Prostate gland (tissue), 2 donors: ENCODE measurements around the gene CCDC172. TPM values are rescaled to one million over a fixed set of nuclear protein-coding genes. Genes with fewer than 3 reads are reported as not detected.
A peak's percentile ranks its signal among the peaks of the same experiment; 100 is the strongest.

ENCODE experiments used
- DNase-seq: peaks from one replicate; pipeline ENCODE4 v3.0.0-alpha.2; 2019; ENCODE audit warnings: low spot score
- H3K27ac ChIP-seq, 2 donors: fragments of 200-600 bp; sonication (generic); 2 replicates each; pipeline ENCODE4 v1.5.1; 2017 to 2019
- H3K27me3 ChIP-seq: fragments of 200-600 bp; sonication (generic); replicated peaks from 2 replicates; pipeline ENCODE4 v1.5.1; 2019; ENCODE audit not compliant: insufficient read depth
- H3K36me3 ChIP-seq, 2 donors: fragments of 200-600 bp; sonication (generic); 1 replicate in 1 of 2; 2 replicates in 1 of 2; pipeline versions ENCODE4 v1.5.1 to v1.8.1; 2017 to 2019
- H3K4me1 ChIP-seq: fragments of 200-600 bp; sonication (generic); replicated peaks from 2 replicates; pipeline ENCODE4 v1.5.1; 2019
- H3K4me3 ChIP-seq, 2 donors: fragments of 200-600 bp; sonication (generic); 2 replicates each; pipeline ENCODE4 v1.5.1; 2017 to 2019
- H3K9me3 ChIP-seq: fragments of 200-600 bp; sonication (generic); 2 replicates; pipeline ENCODE4 v1.5.1; 2017
- CTCF ChIP-seq, 4 experiments: fragments of 200-600 bp in 2 of 4; fragments of 450-650 bp in 2 of 4; sonication (generic) in 2 of 4; IDR thresholded peaks; 1 replicate in 3 of 4; 2 replicates in 1 of 4; pipeline ENCODE4 v1.5.1; 2016 to 2019; ENCODE audit warnings: antibody characterized with exemption in 4 of 4, mild to moderate bottlenecking in 2 of 4, moderate library complexity in 2 of 4
- POLR2A ChIP-seq: fragments of 450-650 bp; IDR thresholded peaks from one replicate; pipeline ENCODE4 v1.6.1; 2016; ENCODE audit warnings: antibody characterized with exemption, mild to moderate bottlenecking
- POLR2AphosphoS5 ChIP-seq: sonication (generic); formaldehyde crosslinking; IDR thresholded peaks from one replicate; pipeline ENCODE4 v1.6.1; 2017; ENCODE audit warnings: antibody characterized with exemption
- WGBS: methylation state at CpG from one replicate; pipeline ENCODE4 v1.1.5; 2018; 5-methylcytosine and 5-hydroxymethylcytosine counted together
- intact Hi-C: fragments of 100-400 bp; cut with DNase I; formaldehyde crosslinking; loops from one replicate; pipeline ENCODE4 v1.14.2; 2022
- total RNA-seq, 2 donors: library from RNA; depleted of rRNA; stranded (reverse); fragments of >200 nt; gene quantifications; one replicate each; pipeline ENCODE4 v1.1.0, GENCODE V29; 2016

CCDC172 gene
- total RNA-seq, 2 donors from 2014 or later = 47.1 TPM; not detected in 1

DNA sequence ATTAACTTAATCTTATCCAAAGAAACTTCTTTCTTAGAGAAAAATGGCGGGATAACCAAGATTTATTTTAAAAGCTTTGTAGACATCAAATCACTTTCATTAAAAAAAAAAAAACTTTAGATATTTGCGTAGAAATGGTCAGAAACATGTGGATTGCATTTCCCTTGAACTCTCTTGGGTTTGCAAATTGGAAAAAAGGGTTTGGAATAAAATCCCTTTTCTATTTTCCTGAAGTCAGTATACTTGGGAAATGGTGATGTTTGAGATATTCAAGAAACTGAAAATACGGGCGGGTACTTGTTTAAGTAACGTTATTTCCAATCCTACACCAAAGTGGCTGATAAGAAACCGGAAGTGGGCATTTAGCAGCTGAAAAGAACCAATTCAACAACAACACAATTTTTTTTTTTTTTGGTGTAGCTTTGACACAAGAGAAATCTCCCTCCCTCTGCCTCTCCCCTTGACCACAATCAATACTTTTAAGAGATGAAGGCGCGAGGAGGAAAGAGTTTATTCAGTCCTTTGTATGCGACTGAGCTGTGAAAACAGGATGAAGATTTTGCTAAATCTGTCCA lies 37.5 kb upstream of the CCDC172 start:
- H3K9me3 ChIP-seq = no peaks in the 10 kb centered on the region
- TF ChIP-seq CTCF (IDR thresholded peaks at IDR 0.05) = no peak
- no peak for TF ChIP-seq POLR2A
- TF ChIP-seq POLR2AphosphoS5 = no peak
- no peaks in the 10 kb centered on the region for H3K4me1 ChIP-seq
- no peaks in the 10 kb centered on the region for H3K36me3 ChIP-seq
- 89% methylated on average over 9 of the region's 9 CpGs for WGBS
- H3K27ac ChIP-seq = no peak overlapping the region
- intact Hi-C loops = loop anchor here (10.0 kb wide), 1 partner anchor 492 kb away; no protein-coding TSS in a partner anchor
- H3K4me3 ChIP-seq = no peak overlapping the region
- no peak for DNase-seq
- no peaks in the 10 kb centered on the region for H3K27me3 ChIP-seq

DNA sequence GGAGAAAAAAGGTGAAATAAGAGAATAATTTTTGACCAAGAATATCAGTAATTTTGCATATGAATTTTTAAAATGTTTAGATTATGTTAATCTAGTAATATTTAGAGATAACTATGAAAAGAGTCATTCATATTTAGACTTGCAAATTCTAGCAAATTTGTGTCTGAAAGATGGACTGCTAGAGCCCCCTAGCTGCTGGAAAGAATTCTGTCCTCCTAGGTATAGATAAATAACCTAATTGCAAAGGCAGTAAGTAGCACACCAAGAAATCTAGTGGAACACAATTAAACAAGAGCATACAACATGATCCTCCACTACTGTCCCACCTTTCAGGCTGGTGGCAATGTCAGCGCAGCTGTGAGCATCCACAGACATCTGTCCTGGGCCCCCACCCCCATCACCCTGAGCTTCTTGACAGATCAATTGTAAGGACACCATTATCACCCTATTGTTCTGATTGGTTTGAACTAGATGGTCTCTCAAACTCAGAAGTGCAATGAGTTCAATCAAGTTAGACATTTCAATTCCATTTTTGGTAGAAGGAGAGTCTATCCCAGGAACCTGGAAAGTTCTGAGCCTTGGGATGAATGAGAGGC lies 36.2 kb upstream of the CCDC172 start:
- intact Hi-C loops = loop anchor here (10.0 kb wide), 1 partner anchor 493 kb away; no protein-coding TSS in a partner anchor
- no peak overlapping the region for H3K4me3 ChIP-seq
- H3K27me3 ChIP-seq = no peaks in the 10 kb centered on the region
- no peak for DNase-seq
- no peaks in the 10 kb centered on the region for H3K36me3 ChIP-seq
- no peaks in the 10 kb centered on the region for H3K9me3 ChIP-seq
- 37% methylated on average over 1 of the region's 1 CpG for WGBS
- H3K4me1 ChIP-seq = no peaks in the 10 kb centered on the region
- H3K27ac ChIP-seq = no peak overlapping the region
- no peak for TF ChIP-seq POLR2AphosphoS5
- TF ChIP-seq POLR2A = no peak
- peak; percentile 40 to 82 (median 73) for TF ChIP-seq CTCF (IDR thresholded peaks at IDR 0.05)

DNA sequence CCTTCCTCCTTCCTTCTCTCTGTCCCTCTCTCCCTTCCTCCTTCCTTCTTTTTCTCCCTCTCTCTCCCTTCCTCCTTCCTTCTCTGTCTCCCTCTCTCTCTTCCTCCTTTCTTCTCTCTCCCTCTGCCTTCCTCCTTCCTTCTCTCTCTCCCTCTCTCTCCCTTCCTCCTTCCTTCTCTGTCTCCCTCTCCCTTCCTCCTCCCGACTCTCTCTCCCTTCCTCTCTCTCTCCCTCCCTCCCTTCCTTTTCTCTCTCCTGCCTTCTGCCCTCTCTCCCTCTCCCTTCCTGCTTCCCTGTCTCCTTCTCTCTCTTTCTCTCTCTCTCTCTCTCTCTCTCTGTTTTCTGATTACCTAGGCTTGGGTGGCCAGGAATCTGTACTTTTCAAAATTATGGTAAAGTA lies 34.6 kb upstream of the CCDC172 start:
- no peak for TF ChIP-seq POLR2AphosphoS5
- no peak for TF ChIP-seq POLR2A
- TF ChIP-seq CTCF (IDR thresholded peaks at IDR 0.05) = no peak
- no peaks in the 10 kb centered on the region for H3K4me1 ChIP-seq
- 41% methylated on average over 1 of the region's 1 CpG for WGBS
- no peak overlapping the region for H3K4me3 ChIP-seq
- intact Hi-C loops = loop anchor here (10.0 kb wide), 2 partner anchors 345 to 495 kb away; no protein-coding TSS in a partner anchor
- no peak overlapping the region for H3K27ac ChIP-seq
- no peaks in the 10 kb centered on the region for H3K36me3 ChIP-seq
- no peaks in the 10 kb centered on the region for H3K9me3 ChIP-seq
- DNase-seq = no peak
- H3K27me3 ChIP-seq = no peaks in the 10 kb centered on the region

GRCh38 chr10:116292493-116292892 lies 31.8 kb upstream of the CCDC172 start:
- H3K4me1 ChIP-seq = no peaks in the 10 kb centered on the region
- H3K36me3 ChIP-seq = no peaks in the 10 kb centered on the region
- TF ChIP-seq POLR2AphosphoS5 = no peak
- TF ChIP-seq CTCF (IDR thresholded peaks at IDR 0.05) = no peak
- no peak for TF ChIP-seq POLR2A
- DNase-seq = no peak
- intact Hi-C loops = loop anchor here (10.0 kb wide), 1 partner anchor 348 kb away; no protein-coding TSS in a partner anchor
- no peak overlapping the region for H3K4me3 ChIP-seq
- H3K27me3 ChIP-seq = no peaks in the 10 kb centered on the region
- H3K27ac ChIP-seq = no peak overlapping the region
- H3K9me3 ChIP-seq = no peaks in the 10 kb centered on the region

GRCh38 chr10:116296291-116296721 lies 27.9 kb upstream of the CCDC172 start:
- H3K9me3 ChIP-seq = no peaks in the 10 kb centered on the region
- DNase-seq = no peak

More at GRCh38 chr10:116296291-116296721, 27.9 kb upstream of the CCDC172 start:
- Histone ChIP-seq H3K36me3 (no peaks in the 10 kb centered on the region), H3K27ac (no peak overlapping the region), H3K27me3 (no peaks in the 10 kb centered on the region), H3K4me3 (no peak overlapping the region), H3K4me1 (no peaks in the 10 kb centered on the region)
- WGBS = 13% methylated on average over 7 of the region's 7 CpGs
- intact Hi-C loops = loop anchor here (10.0 kb wide), 1 partner anchor 352 kb away; no protein-coding TSS in a partner anchor
- TF ChIP-seq CTCF (IDR thresholded peaks at IDR 0.05) (no peak), POLR2A (no peak), POLR2AphosphoS5 (no peak)
